ENCODE measurements around the gene FGD3. TPM values are rescaled to one million over a fixed set of nuclear protein-coding genes. Genes with fewer than 3 reads are reported as not detected.

Gene FGD3
- polyA plus RNA-seq, 2 of the 4 experiments (the other 2 are of a cell fraction) = 0.18 to 0.23 TPM

- TF ChIP-seq E2F6 (IDR thresholded peaks at IDR 0.05; ENCODE audit: borderline replicate concordance, low read depth) (no peak), ZSCAN20 (CRISPR knock-in tag; IDR thresholded peaks at IDR 0.05) (no peak), HOXB13 (CRISPR knock-in tag; IDR thresholded peaks at IDR 0.05; ENCODE audit: low read depth) (no peak), USF2 (IDR thresholded peaks at IDR 0.05) (no peak), EP300 (IDR thresholded peaks at IDR 0.05) (no peak)
Observed at GRCh38 chr9:92978345-92978875, 31.1 kb downstream of the FGD3 start (continued).

DNA sequence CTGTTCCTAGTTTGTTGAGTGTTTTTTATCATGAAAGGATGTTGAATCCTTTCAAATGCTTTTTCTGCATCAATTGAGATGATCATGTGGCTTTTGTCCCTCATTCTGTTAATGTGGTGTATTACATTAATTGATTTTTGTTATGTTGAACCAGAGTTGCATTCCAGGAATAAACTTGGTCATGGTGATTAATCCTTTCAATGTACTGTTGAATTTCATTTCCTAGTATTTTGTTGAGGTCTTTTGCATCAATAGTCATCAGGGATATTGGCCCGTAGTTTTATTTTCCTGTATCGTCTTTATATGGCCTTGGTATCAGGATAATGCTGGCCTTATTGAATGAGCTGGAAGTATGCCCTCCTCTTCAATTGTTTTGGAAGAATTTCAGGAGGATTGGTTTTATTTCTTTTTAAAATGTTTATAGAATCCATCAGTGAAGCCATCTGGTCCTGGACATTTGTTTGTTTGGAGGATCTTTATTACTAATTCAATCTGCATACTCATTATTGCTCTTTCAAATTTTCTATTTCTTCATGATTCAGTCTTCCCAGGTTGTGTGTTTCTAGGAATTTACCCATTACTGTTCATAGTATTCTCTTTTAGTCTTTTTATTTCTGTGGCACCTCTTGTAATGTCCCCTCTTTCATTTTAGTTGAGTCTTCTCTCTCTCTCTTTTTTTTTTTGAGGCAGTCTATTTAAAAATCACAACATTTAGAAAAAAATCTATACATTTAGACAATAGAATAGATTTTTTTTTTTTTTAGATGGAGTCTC lies 32.1 kb downstream of the FGD3 start:
- no peak overlapping the region for H3K27ac ChIP-seq
- no peak for ATAC-seq
- no peak overlapping the region for H3K4me3 ChIP-seq
- 69% methylated on average over 2 of the region's 2 CpGs for WGBS (ENCODE audit: missing lambda C conversion rate)
- H3K4me1 ChIP-seq = no peaks in the 10 kb centered on the region
- ChIA-PET POLR2A (no interaction called here), CTCF (interaction anchor here (1.0 kb wide), 1 partner anchor 24 kb away, joined by 4 read pairs; no protein-coding TSS in a partner anchor)
- no peak for FAIRE-seq
- no peak for DNase-seq (ENCODE audit: low read depth in 1 of 2, low spot score in 1 of 2)
- peaks cover 22% of the 10 kb centered on the region; the same call in 2 of the 3 replicates for H3K9me3 ChIP-seq
- TF ChIP-seq RAD21 (conservative IDR thresholded peaks at IDR 0.05 in 1 of 2, IDR thresholded peaks at IDR 0.05 in 1 of 2) (no peak), CEBPB (IDR thresholded peaks at IDR 0.05) (no peak), FOSB (CRISPR knock-in tag; IDR thresholded peaks at IDR 0.05) (no peak), MYC (IDR thresholded peaks at IDR 0.05; ENCODE audit: borderline replicate concordance, low read length) (no peak), CHD4 (IDR thresholded peaks at IDR 0.05; ENCODE audit: borderline replicate concordance) (no peak), KDM5A (IDR thresholded peaks at IDR 0.05) (no peak), FOXS1 (CRISPR knock-in tag; IDR thresholded peaks at IDR 0.05) (no peak), RCOR1 (IDR thresholded peaks at IDR 0.05; ENCODE audit: low read depth, low read length) (no peak), POLR2AphosphoS2 (conservative IDR thresholded peaks at IDR 0.05; ENCODE audit: low read length) (no peak), CBX2 (IDR thresholded peaks at IDR 0.05; ENCODE audit: borderline replicate concordance, low read depth) (no peak), TFCP2L1 (CRISPR knock-in tag; IDR thresholded peaks at IDR 0.05) (no peak), RFX5 (IDR thresholded peaks at IDR 0.05) (no peak), JUNB (IDR thresholded peaks at IDR 0.05) (no peak), CHD2 (IDR thresholded peaks at IDR 0.05; ENCODE audit: low read length, partially characterized antibody) (no peak), PHF8 (IDR thresholded peaks at IDR 0.05; ENCODE audit: borderline replicate concordance, low read depth) (no peak), BHLHE40 (IDR thresholded peaks at IDR 0.05; ENCODE audit: low read depth, low read length) (no peak)
- TF ChIP-seq, protein P1, sequence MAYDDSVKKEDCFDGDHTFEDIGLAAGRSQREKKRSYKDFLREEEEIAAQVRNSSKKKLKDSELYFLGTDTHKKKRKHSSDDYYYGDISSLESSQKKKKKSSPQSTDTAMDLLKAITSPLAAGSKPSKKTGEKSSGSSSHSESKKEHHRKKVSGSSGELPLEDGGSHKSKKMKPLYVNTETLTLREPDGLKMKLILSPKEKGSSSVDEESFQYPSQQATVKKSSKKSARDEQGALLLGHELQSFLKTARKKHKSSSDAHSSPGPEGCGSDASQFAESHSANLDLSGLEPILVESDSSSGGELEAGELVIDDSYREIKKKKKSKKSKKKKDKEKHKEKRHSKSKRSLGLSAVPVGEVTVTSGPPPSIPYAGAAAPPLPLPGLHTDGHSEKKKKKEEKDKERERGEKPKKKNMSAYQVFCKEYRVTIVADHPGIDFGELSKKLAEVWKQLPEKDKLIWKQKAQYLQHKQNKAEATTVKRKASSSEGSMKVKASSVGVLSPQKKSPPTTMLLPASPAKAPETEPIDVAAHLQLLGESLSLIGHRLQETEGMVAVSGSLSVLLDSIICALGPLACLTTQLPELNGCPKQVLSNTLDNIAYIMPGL (CRISPR knock-in tag; IDR thresholded peaks at IDR 0.05; ENCODE audit: borderline replicate concordance) = no peak
- TF ChIP-seq, protein P2, sequence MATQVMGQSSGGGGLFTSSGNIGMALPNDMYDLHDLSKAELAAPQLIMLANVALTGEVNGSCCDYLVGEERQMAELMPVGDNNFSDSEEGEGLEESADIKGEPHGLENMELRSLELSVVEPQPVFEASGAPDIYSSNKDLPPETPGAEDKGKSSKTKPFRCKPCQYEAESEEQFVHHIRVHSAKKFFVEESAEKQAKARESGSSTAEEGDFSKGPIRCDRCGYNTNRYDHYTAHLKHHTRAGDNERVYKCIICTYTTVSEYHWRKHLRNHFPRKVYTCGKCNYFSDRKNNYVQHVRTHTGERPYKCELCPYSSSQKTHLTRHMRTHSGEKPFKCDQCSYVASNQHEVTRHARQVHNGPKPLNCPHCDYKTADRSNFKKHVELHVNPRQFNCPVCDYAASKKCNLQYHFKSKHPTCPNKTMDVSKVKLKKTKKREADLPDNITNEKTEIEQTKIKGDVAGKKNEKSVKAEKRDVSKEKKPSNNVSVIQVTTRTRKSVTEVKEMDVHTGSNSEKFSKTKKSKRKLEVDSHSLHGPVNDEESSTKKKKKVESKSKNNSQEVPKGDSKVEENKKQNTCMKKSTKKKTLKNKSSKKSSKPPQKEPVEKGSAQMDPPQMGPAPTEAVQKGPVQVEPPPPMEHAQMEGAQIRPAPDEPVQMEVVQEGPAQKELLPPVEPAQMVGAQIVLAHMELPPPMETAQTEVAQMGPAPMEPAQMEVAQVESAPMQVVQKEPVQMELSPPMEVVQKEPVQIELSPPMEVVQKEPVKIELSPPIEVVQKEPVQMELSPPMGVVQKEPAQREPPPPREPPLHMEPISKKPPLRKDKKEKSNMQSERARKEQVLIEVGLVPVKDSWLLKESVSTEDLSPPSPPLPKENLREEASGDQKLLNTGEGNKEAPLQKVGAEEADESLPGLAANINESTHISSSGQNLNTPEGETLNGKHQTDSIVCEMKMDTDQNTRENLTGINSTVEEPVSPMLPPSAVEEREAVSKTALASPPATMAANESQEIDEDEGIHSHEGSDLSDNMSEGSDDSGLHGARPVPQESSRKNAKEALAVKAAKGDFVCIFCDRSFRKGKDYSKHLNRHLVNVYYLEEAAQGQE (IDR thresholded peaks at IDR 0.05) = no peak
- no peak overlapping the region for H3K4me2 ChIP-seq

Data from A549 (cell line).